K562 (cell line): ENCODE measurements around the gene MYLK2. TPM values are rescaled to one million over a fixed set of nuclear protein-coding genes. Genes with fewer than 3 reads are reported as not detected.
A peak's percentile ranks its signal among the peaks of the same experiment; 100 is the strongest.

Experiments used
- BMI1 ChIP-seq: fragments of 150-350 bp; IDR thresholded peaks from 2 replicates; pipeline ENCODE4 v1.6.1; 2014; ENCODE audit warnings: low read length
- EHMT2 ChIP-seq: fragments of 450-650 bp; IDR thresholded peaks from 2 replicates; pipeline ENCODE4 v1.6.1; 2018; ENCODE audit warnings: antibody characterized with exemption
- ESRRA ChIP-seq: fragments of 450-650 bp; IDR thresholded peaks from 2 replicates; pipeline ENCODE4 v1.6.1; 2014; ENCODE audit warnings: low read depth, mild to moderate bottlenecking, moderate library complexity, borderline replicate concordance
- EZH2 ChIP-seq: IDR thresholded peaks from 2 replicates; pipeline ENCODE4 v1.6.1; 2012; ENCODE audit warnings: low read depth, mild to moderate bottlenecking, inconsistent platforms, low read length, borderline replicate concordance
- GATAD2A ChIP-seq: fragments of 450-650 bp; IDR thresholded peaks from 2 replicates; pipeline ENCODE4 v1.6.1; 2017
- HMGN3 ChIP-seq: IDR thresholded peaks from 2 replicates; pipeline ENCODE4 v1.6.1; 2011; ENCODE audit warnings: borderline replicate concordance, low read depth, mild to moderate bottlenecking, mixed read lengths, low read length; ENCODE audit not compliant: insufficient read length; ENCODE audit errors: extremely low read depth
- JUND ChIP-seq, 2 experiments: IDR thresholded peaks; 2 replicates in 1 of 2; 3 replicates in 1 of 2; pipeline ENCODE4 v1.6.1; 2011; ENCODE audit warnings: borderline replicate concordance in 2 of 2, low read depth in 2 of 2, low read length in 2 of 2, improper control_type of control experiment in 1 of 2, missing biosample characterization in 1 of 2, missing genetic modification characterization in 1 of 2, missing genetic modification reagents in 1 of 2
- MXI1 ChIP-seq: IDR thresholded peaks from 2 replicates; pipeline ENCODE4 v1.6.1; 2011; ENCODE audit warnings: low read depth, mild to moderate bottlenecking, improper control_type of control experiment, low read length
- NFYB ChIP-seq: IDR thresholded peaks from 2 replicates; pipeline ENCODE4 v1.6.1; 2011; ENCODE audit warnings: mild to moderate bottlenecking, moderate library complexity; ENCODE audit not compliant: insufficient read length; ENCODE audit errors: extremely low read depth
- NUFIP1 ChIP-seq: fragments of 450-650 bp; IDR thresholded peaks from 2 replicates; pipeline ENCODE4 v1.6.1; 2018; ENCODE audit not compliant: partially characterized antibody
- POLR3G ChIP-seq: IDR thresholded peaks from 2 replicates; pipeline ENCODE4 v1.6.1; 2011; ENCODE audit not compliant: insufficient read length, insufficient replicate concordance; ENCODE audit errors: extremely low read depth
- SMAD4 ChIP-seq: fragments of 250-450 bp; sonication (Bioruptor Pico); conservative IDR thresholded peaks from 2 replicates; pipeline ENCODE4 v1.8.0; 2021; ENCODE audit warnings: inconsistent platforms, mild to moderate bottlenecking, moderate library complexity
- SREBF1 ChIP-seq: fragments of 150-350 bp; IDR thresholded peaks from 2 replicates; pipeline ENCODE4 v1.6.1; 2014; ENCODE audit warnings: antibody characterized with exemption, low read depth, low read length, borderline replicate concordance
- TARDBP ChIP-seq: fragments of 450-650 bp; IDR thresholded peaks from 2 replicates; pipeline ENCODE4 v1.6.1; 2016
- TCFL5 ChIP-seq: fragments of 250-450 bp; sonication (Bioruptor Pico); conservative IDR thresholded peaks from 2 replicates; pipeline ENCODE4 v1.6.1; 2021; ENCODE audit warnings: mild to moderate bottlenecking, moderate library complexity, matching md5 sums
- polyA plus RNA-seq, 8 experiments: library from polyadenylated mRNA; depleted of rRNA in 4 of 8; stranded (reverse) in 5 of 8; unstranded in 3 of 8; fragments of >200 nt; fragmentation: Nextera tagmentation in 2 of 8; fragmentation: Illumina TruSeq in 1 of 8; extraction: Ambion mirVana in 2 of 8; extraction: Trizol in 1 of 8; gene quantifications; 2 replicates each; pipeline versions ENCODE4 v1.2.1 to v1.2.3, GENCODE V29; 2011 to 2014; ENCODE audit warnings: inconsistent platforms in 1 of 8, missing spikeins in 1 of 8
- total RNA-seq, 7 experiments: library from RNA; depleted of rRNA in 6 of 7; stranded (reverse); fragments of >200 nt in 6 of 7; fragmentation: Illumina TruSeq in 2 of 7; extraction: Trizol in 2 of 7; gene quantifications; 2 replicates each; pipeline versions ENCODE4 v1.2.1 to v1.2.3, GENCODE V29; 2011 to 2021; ENCODE audit warnings: low replicate concordance in 1 of 7
- TF ChIP-seq, protein P1 (sequence below): fragments of 250-450 bp; sonication (Bioruptor Pico); IDR thresholded peaks from 2 replicates; pipeline ENCODE4 v1.6.1; 2021; ENCODE audit warnings: mild to moderate bottlenecking
- TF ChIP-seq, protein P2 (sequence below), 2 experiments: IDR thresholded peaks; 2 replicates each; pipeline ENCODE4 v1.6.1; 2011; ENCODE audit warnings: borderline replicate concordance in 1 of 2, control low read depth in 1 of 2, low read depth in 1 of 2, low read length in 1 of 2, mild to moderate bottlenecking in 1 of 2, mixed read lengths in 1 of 2, moderate library complexity in 1 of 2; ENCODE audit not compliant: insufficient read depth in 1 of 2, insufficient read length in 1 of 2, poor library complexity in 1 of 2, severe bottlenecking in 1 of 2; ENCODE audit errors: extremely low read depth in 1 of 2
- TF ChIP-seq, protein P3 (sequence below): sonication (generic); formaldehyde crosslinking; IDR thresholded peaks from 2 replicates; pipeline ENCODE4 v1.8.0; 2023; ENCODE audit warnings: mild to moderate bottlenecking, missing genetic modification reagents
- TF ChIP-seq, protein P4 (sequence below): sonication (generic); formaldehyde crosslinking; IDR thresholded peaks from 2 replicates; pipeline ENCODE4 v1.5.0; 2020; ENCODE audit warnings: missing genetic modification reagents

Gene MYLK2
- total and polyA plus RNA-seq, 9 of the 15 experiments (the other 6 are each of a cell fraction or from before 2014, with no cell fraction given): 0.07 to 0.53 (median 0.18) TPM; not detected in 2

DNA sequence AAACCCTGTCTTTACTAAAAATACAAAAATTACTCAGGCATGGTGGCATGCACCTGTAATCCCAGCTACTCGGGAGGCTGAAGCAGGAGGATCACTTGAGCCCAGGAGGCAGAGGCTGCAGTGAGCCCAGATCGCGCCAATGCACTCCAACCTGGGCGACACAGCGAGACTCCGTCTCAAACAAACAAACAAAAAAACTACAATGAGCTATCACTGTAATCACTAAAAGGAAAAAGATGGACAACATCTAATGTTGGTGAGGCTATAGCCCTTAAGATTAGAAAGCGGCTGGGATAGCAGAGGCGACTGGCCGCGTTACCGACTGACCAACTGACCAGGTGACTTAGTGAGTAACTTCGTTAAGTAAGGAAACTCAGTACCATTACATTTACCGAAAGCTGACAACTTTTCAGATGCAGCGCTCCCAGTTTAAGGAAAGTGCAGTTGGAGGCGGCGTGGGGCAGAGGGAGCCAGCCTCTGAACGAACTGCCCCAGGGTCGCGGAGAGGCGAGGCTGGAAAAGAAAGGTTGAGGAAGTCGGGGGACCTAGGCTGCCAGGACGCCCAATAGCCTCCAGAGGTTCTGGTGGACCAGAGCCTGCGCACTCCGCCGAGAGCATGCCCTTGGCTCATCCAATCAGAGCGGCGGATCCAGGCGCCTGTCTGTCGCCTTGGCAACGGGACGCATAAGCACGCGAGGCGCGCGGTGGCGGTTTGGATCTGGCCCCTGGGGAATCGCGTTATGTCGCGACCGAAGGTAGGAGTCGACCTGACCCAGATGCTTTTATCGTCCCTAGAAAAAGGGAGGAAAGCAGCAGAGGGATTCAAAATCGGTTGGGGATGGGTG, 60.2 kb downstream of the MYLK2 start (continued):
- TF ChIP-seq NFYB: peak; percentile 12
- TF ChIP-seq EHMT2: 0 out of 2 replicates have a peak, but pooled peaks have one; percentile 6
- no peak for TF ChIP-seq NUFIP1
- TF ChIP-seq SREBF1: peak; percentile 55; the same call in 1 of the 2 replicates
- TF ChIP-seq, protein P1, sequence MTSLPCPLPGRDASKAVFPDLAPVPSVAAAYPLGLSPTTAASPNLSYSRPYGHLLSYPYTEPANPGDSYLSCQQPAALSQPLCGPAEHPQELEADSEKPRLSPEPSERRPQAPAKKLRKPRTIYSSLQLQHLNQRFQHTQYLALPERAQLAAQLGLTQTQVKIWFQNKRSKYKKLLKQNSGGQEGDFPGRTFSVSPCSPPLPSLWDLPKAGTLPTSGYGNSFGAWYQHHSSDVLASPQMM: no peak
- TF ChIP-seq MXI1: peak; percentile 98
- TF ChIP-seq, protein P2, sequence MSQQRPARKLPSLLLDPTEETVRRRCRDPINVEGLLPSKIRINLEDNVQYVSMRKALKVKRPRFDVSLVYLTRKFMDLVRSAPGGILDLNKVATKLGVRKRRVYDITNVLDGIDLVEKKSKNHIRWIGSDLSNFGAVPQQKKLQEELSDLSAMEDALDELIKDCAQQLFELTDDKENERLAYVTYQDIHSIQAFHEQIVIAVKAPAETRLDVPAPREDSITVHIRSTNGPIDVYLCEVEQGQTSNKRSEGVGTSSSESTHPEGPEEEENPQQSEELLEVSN (IDR thresholded peaks at IDR 0.05; ENCODE audit: borderline replicate concordance in 1 of 2, extremely low read depth in 1 of 2, insufficient read depth in 1 of 2, insufficient read length in 1 of 2, low read depth in 1 of 2, low read length in 1 of 2, poor library complexity in 1 of 2, severe bottlenecking in 1 of 2): peak; percentile 48 to 52
- TF ChIP-seq, protein P3, sequence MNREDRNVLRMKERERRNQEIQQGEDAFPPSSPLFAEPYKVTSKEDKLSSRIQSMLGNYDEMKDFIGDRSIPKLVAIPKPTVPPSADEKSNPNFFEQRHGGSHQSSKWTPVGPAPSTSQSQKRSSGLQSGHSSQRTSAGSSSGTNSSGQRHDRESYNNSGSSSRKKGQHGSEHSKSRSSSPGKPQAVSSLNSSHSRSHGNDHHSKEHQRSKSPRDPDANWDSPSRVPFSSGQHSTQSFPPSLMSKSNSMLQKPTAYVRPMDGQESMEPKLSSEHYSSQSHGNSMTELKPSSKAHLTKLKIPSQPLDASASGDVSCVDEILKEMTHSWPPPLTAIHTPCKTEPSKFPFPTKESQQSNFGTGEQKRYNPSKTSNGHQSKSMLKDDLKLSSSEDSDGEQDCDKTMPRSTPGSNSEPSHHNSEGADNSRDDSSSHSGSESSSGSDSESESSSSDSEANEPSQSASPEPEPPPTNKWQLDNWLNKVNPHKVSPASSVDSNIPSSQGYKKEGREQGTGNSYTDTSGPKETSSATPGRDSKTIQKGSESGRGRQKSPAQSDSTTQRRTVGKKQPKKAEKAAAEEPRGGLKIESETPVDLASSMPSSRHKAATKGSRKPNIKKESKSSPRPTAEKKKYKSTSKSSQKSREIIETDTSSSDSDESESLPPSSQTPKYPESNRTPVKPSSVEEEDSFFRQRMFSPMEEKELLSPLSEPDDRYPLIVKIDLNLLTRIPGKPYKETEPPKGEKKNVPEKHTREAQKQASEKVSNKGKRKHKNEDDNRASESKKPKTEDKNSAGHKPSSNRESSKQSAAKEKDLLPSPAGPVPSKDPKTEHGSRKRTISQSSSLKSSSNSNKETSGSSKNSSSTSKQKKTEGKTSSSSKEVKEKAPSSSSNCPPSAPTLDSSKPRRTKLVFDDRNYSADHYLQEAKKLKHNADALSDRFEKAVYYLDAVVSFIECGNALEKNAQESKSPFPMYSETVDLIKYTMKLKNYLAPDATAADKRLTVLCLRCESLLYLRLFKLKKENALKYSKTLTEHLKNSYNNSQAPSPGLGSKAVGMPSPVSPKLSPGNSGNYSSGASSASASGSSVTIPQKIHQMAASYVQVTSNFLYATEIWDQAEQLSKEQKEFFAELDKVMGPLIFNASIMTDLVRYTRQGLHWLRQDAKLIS: no peak
- TF ChIP-seq SMAD4: 0 out of 2 replicates have a peak, but pooled peaks have one; percentile 49
- TF ChIP-seq TARDBP: 0 out of 2 replicates have a peak, but pooled peaks have one; percentile 35
- TF ChIP-seq GATAD2A: no peak
- no peak for TF ChIP-seq TCFL5 (CRISPR knock-in tag)
- TF ChIP-seq EZH2: no peak
- TF ChIP-seq, protein P4, sequence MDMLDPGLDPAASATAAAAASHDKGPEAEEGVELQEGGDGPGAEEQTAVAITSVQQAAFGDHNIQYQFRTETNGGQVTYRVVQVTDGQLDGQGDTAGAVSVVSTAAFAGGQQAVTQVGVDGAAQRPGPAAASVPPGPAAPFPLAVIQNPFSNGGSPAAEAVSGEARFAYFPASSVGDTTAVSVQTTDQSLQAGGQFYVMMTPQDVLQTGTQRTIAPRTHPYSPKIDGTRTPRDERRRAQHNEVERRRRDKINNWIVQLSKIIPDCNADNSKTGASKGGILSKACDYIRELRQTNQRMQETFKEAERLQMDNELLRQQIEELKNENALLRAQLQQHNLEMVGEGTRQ (CRISPR knock-in tag): peak; percentile 38; the same call in 1 of the 2 replicates
- no peak for TF ChIP-seq POLR3G
- TF ChIP-seq BMI1: peak; percentile 89
- TF ChIP-seq JUND (IDR thresholded peaks at IDR 0.05; ENCODE audit: borderline replicate concordance, low read depth, low read length): peak; percentile 21; the same call in 1 of the 2 replicates
- no peak for TF ChIP-seq JUND (tag; IDR thresholded peaks at IDR 0.05; ENCODE audit: borderline replicate concordance, low read depth, low read length)
- peak; percentile 33; the same call in 1 of the 2 replicates for TF ChIP-seq ESRRA
- TF ChIP-seq HMGN3: no peak
